SK-N-SH (cell line): ENCODE measurements around the gene NUP50. TPM values are rescaled to one million over a fixed set of nuclear protein-coding genes. Genes with fewer than 3 reads are reported as not detected.

Source experiments
- CTCF ChIA-PET: fragments of 300-600, 350-600 bp; formaldehyde crosslinking; extraction: SDS; loops from one replicate; lab custom pipeline; 2021; lab: Yijun Ruan, JAX
- POLR2A ChIA-PET: fragments of 350-600 bp; sonication (Branson Sonifier 250); formaldehyde crosslinking; extraction: SDS; loops from one replicate; lab custom pipeline; 2020; ENCODE audit warnings: antibody characterized with exemption, inconsistent platforms; lab: Yijun Ruan, JAX
- DNase-seq: peaks from one replicate; pipeline ENCODE4 v3.0.0; 2012
- H2AFZ ChIP-seq: fragments of 200-600 bp; sonication (generic); 2 replicates; pipeline ENCODE4 v1.8.1; 2016; ENCODE audit warnings: antibody characterized with exemption, mild to moderate bottlenecking, low read depth
- H3F3A ChIP-seq: fragments of 200-600 bp; sonication (generic); replicated peaks from 2 replicates; pipeline ENCODE3; 2016; ENCODE audit warnings: antibody characterized with exemption, mild to moderate bottlenecking; ENCODE audit not compliant: insufficient read depth
- H3K27ac ChIP-seq, 2 experiments: fragments of 200-500 bp in 1 of 2; fragments of 200-600 bp in 1 of 2; sonication (Bioruptor generic) in 1 of 2; sonication (generic), shearing (Covaris generic) in 1 of 2; 2 replicates each; pipeline versions ENCODE4 v1.5.1 to v1.6.1; 2014 to 2016; ENCODE audit warnings: low read depth in 2 of 2, inconsistent platforms in 1 of 2, low read length in 1 of 2, mild to moderate bottlenecking in 1 of 2, mixed read lengths in 1 of 2
- H3K27me3 ChIP-seq: fragments of 200-600 bp; sonication (generic), shearing (Covaris generic); 2 replicates; pipeline ENCODE4 v1.6.1; 2016; ENCODE audit warnings: mixed run types; ENCODE audit not compliant: insufficient read depth
- H3K36me3 ChIP-seq, 2 experiments: fragments of 200-500 bp in 1 of 2; fragments of 200-600 bp in 1 of 2; sonication (Bioruptor generic) in 1 of 2; sonication (generic) in 1 of 2; replicated peaks in 1 of 2; 2 replicates each; pipeline versions ENCODE3 to v1.5.1; 2014 to 2016; ENCODE audit warnings: low read length in 1 of 2, mild to moderate bottlenecking in 1 of 2; ENCODE audit not compliant: insufficient read depth in 2 of 2, control insufficient read depth in 1 of 2
- H3K4me1 ChIP-seq, 2 experiments: fragments of 200-500 bp in 1 of 2; fragments of 200-600 bp in 1 of 2; sonication (Bioruptor generic) in 1 of 2; sonication (generic), shearing (Covaris generic) in 1 of 2; 2 replicates each; pipeline versions ENCODE4 v1.5.1 to v1.6.1; 2014 to 2016; ENCODE audit warnings: low read depth in 1 of 2, low read length in 1 of 2, mixed run types in 1 of 2; ENCODE audit not compliant: insufficient read depth in 2 of 2, control insufficient read depth in 1 of 2
- H3K4me2 ChIP-seq: fragments of 200-600 bp; sonication (generic), shearing (Covaris generic); 2 replicates; pipeline ENCODE4 v1.6.1; 2017; ENCODE audit warnings: mixed run types
- H3K4me3 ChIP-seq, 2 experiments: fragments of 200-500 bp in 1 of 2; fragments of 200-600 bp in 1 of 2; sonication (Bioruptor generic) in 1 of 2; sonication (generic), shearing (Covaris generic) in 1 of 2; 2 replicates each; pipeline versions ENCODE4 v1.5.1 to v1.8.1; 2014 to 2016; ENCODE audit warnings: low read depth in 2 of 2, inconsistent platforms in 1 of 2, low read length in 1 of 2, mild to moderate bottlenecking in 1 of 2, mixed read lengths in 1 of 2, moderate library complexity in 1 of 2
- H3K79me2 ChIP-seq: fragments of 200-600 bp; sonication (generic); 2 replicates; pipeline ENCODE4 v1.8.1; 2017; ENCODE audit warnings: mild to moderate bottlenecking; ENCODE audit not compliant: insufficient read depth
- H3K9ac ChIP-seq: fragments of 200-600 bp; sonication (generic); 2 replicates; pipeline ENCODE4 v1.6.1; 2017; ENCODE audit warnings: mixed run types
- H3K9me2 ChIP-seq: fragments of 200-600 bp; sonication (generic); 2 replicates; pipeline ENCODE4 v1.6.1; 2017; ENCODE audit warnings: mixed run types
- H3K9me3 ChIP-seq: fragments of 200-600 bp; sonication (generic); 2 replicates; pipeline ENCODE4 v1.6.1; 2017; ENCODE audit warnings: mixed run types, mild to moderate bottlenecking, moderate library complexity
- H4K20me1 ChIP-seq: fragments of 200-600 bp; sonication (generic); 2 replicates; pipeline ENCODE4 v1.6.1; 2017; ENCODE audit warnings: mild to moderate bottlenecking, mixed run types; ENCODE audit not compliant: insufficient read depth
- CHD2 ChIP-seq: fragments of 150-350 bp; IDR thresholded peaks from 2 replicates; pipeline ENCODE4 v1.6.1; 2018; ENCODE audit warnings: low read length; ENCODE audit not compliant: partially characterized antibody
- ELF1 ChIP-seq: IDR thresholded peaks from 2 replicates; pipeline ENCODE4 v1.4.0; 2012
- EZH2phosphoT487 ChIP-seq: fragments of 200-600 bp; sonication (generic); IDR thresholded peaks from 2 replicates; pipeline ENCODE4 v1.6.1; 2017; ENCODE audit warnings: low read depth, mixed run types, mild to moderate bottlenecking, antibody characterized with exemption, moderate library complexity, borderline replicate concordance
- GATA2 ChIP-seq: sonication (generic); formaldehyde crosslinking; IDR thresholded peaks from 2 replicates; pipeline ENCODE4 v1.5.0; 2020; ENCODE audit warnings: mild to moderate bottlenecking, missing genetic modification reagents
- JUND ChIP-seq: IDR thresholded peaks from 2 replicates; pipeline ENCODE4 v1.4.0; 2012
- MXI1 ChIP-seq: IDR thresholded peaks from 2 replicates; pipeline ENCODE4 v1.6.1; 2012; ENCODE audit warnings: mild to moderate bottlenecking, low read depth, low read length, improper control_type of control experiment
- NFIC ChIP-seq: IDR thresholded peaks from 2 replicates; pipeline ENCODE4 v1.4.0; 2012; ENCODE audit warnings: borderline replicate concordance
- NRF1 ChIP-seq: IDR thresholded peaks from 2 replicates; pipeline ENCODE4 v1.6.1; 2012; ENCODE audit warnings: low read depth, mild to moderate bottlenecking, low read length
- PBX3 ChIP-seq: IDR thresholded peaks from 2 replicates; pipeline ENCODE4; 2012
- POLR2AphosphoS5 ChIP-seq: IDR thresholded peaks from 2 replicates; pipeline ENCODE4 v1.6.1; 2012; ENCODE audit warnings: low read depth, low read length
- RCOR1 ChIP-seq: fragments of 150-350 bp; IDR thresholded peaks from 2 replicates; pipeline ENCODE4 v1.6.1; 2017; ENCODE audit warnings: antibody characterized with exemption, low read length
- TAF1 ChIP-seq: IDR thresholded peaks from 2 replicates; pipeline ENCODE4 v1.6.1; 2012; ENCODE audit warnings: low read depth, mild to moderate bottlenecking, low read length, moderate library complexity, borderline replicate concordance
- TCF12 ChIP-seq: IDR thresholded peaks from 2 replicates; pipeline ENCODE4 v1.4.0; 2012
- USF2 ChIP-seq: fragments of 150-350 bp; IDR thresholded peaks from 2 replicates; pipeline ENCODE4 v1.6.1; 2017; ENCODE audit warnings: antibody characterized with exemption, low read length, low read depth, borderline replicate concordance
- WGBS: methylation state at CpG from one replicate; pipeline ENCODE4 v1.1.6; 2017; ENCODE audit warnings: low lambda C conversion rate; 5-methylcytosine and 5-hydroxymethylcytosine counted together
- polyA plus RNA-seq, 3 experiments: library from polyadenylated mRNA; depleted of rRNA; stranded (reverse); fragments of >200 nt; gene quantifications; 2 replicates each; pipeline ENCODE4 v1.2.3, GENCODE V29; 2012
- TF ChIP-seq, protein P1 (sequence below): IDR thresholded peaks from 2 replicates; pipeline ENCODE4 v1.4.0; 2012; ENCODE audit warnings: low read depth, borderline replicate concordance
- TF ChIP-seq, protein P2 (sequence below): fragments of 150-350 bp; IDR thresholded peaks from 2 replicates; pipeline ENCODE4 v1.6.1; 2016; ENCODE audit warnings: mild to moderate bottlenecking, low read depth, low read length

The NUP50 gene
- polyA plus RNA-seq, 1 of the 3 experiments (the other 2 are of a cell fraction) = 4.7 TPM

GRCh38 chr22:45181240-45181639 lies 17.5 kb downstream of the NUP50 start:
- Histone ChIP-seq H3K4me2 (no peak overlapping the region), H2AFZ (no peak overlapping the region), H3K9me2 (no peaks in the 10 kb centered on the region), H3K27ac (no peak overlapping the region), H3K36me3 (peaks cover 60 to 63% of the 10 kb centered on the region in 2 experiments), H3K4me3 (no peak overlapping the region), H3K9me3 (no peaks in the 10 kb centered on the region), H3K27me3 (no peaks in the 10 kb centered on the region), H3K9ac (no peak overlapping the region), H3F3A (no peaks in the 10 kb centered on the region), H4K20me1 (peaks cover 29% of the 10 kb centered on the region; the same call in 1 of the 2 replicates), H3K79me2 (peaks cover 69% of the 10 kb centered on the region), H3K4me1 (no peaks in the 10 kb centered on the region)
- ChIA-PET POLR2A (interaction anchor here (0.7 kb wide), 1 partner anchor 48 kb away, joined by 4 read pairs; no protein-coding TSS in a partner anchor), CTCF (interaction anchor here (1.7 kb wide), 1 partner anchor 27 kb away, joined by 5 read pairs; no protein-coding TSS in a partner anchor)
- no peak for DNase-seq
- 94% methylated on average over 4 of the region's 4 CpGs for WGBS
- TF ChIP-seq TAF1 (no peak), USF2 (no peak)

- DNase-seq = no peak
Observed at GRCh38 chr22:45181766-45182165, 18.0 kb downstream of the NUP50 start.

More at GRCh38 chr22:45181766-45182165, 18.0 kb downstream of the NUP50 start:
- H3K9me3 ChIP-seq = no peaks in the 10 kb centered on the region
- POLR2A ChIA-PET = no interaction called here
- H3F3A ChIP-seq = peaks cover 5% of the 10 kb centered on the region
- CTCF ChIA-PET = interaction anchor here (1.7 kb wide), 1 partner anchor 27 kb away, joined by 5 read pairs; no protein-coding TSS in a partner anchor
- WGBS = 92% methylated on average over 2 of the region's 2 CpGs
- peaks cover 30% of the 10 kb centered on the region; the same call in 1 of the 2 replicates for H4K20me1 ChIP-seq
- peaks cover 60 to 63% of the 10 kb centered on the region in 2 experiments for H3K36me3 ChIP-seq
- no peak overlapping the region for H2AFZ ChIP-seq
- no peak overlapping the region for H3K9ac ChIP-seq
- H3K79me2 ChIP-seq = peaks cover 64% of the 10 kb centered on the region
- H3K4me3 ChIP-seq = no peak overlapping the region
- no peaks in the 10 kb centered on the region for H3K9me2 ChIP-seq
- no peaks in the 10 kb centered on the region for H3K27me3 ChIP-seq
- no peak overlapping the region for H3K27ac ChIP-seq
- H3K4me2 ChIP-seq = no peak overlapping the region
- TF ChIP-seq PBX3 (no peak), USF2 (no peak), NRF1 (no peak), EZH2phosphoT487 (no peak), NFIC (no peak), RCOR1 (no peak), GATA2 (no peak), POLR2AphosphoS5 (no peak), ELF1 (no peak), TCF12 (no peak), CHD2 (no peak), MXI1 (no peak), JUND (no peak)
- TF ChIP-seq, protein P1, sequence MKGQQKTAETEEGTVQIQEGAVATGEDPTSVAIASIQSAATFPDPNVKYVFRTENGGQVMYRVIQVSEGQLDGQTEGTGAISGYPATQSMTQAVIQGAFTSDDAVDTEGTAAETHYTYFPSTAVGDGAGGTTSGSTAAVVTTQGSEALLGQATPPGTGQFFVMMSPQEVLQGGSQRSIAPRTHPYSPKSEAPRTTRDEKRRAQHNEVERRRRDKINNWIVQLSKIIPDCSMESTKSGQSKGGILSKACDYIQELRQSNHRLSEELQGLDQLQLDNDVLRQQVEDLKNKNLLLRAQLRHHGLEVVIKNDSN = no peak
- TF ChIP-seq, protein P2, sequence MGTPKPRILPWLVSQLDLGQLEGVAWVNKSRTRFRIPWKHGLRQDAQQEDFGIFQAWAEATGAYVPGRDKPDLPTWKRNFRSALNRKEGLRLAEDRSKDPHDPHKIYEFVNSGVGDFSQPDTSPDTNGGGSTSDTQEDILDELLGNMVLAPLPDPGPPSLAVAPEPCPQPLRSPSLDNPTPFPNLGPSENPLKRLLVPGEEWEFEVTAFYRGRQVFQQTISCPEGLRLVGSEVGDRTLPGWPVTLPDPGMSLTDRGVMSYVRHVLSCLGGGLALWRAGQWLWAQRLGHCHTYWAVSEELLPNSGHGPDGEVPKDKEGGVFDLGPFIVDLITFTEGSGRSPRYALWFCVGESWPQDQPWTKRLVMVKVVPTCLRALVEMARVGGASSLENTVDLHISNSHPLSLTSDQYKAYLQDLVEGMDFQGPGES = no peak
- H3K4me1 ChIP-seq = no peaks in the 10 kb centered on the region
